LNCaP clone FGC (cell line): ENCODE results near the gene STIM1.

Source experiments
- DNase-seq: peaks from one replicate; pipeline ENCODE4 v3.0.0-alpha.2; 2011; ENCODE audit warnings: low read depth
- H3K4me3 ChIP-seq: 2 replicates; pipeline ENCODE4 v1.5.1; 2011; ENCODE audit warnings: mild to moderate bottlenecking, low read depth, low read length, control low read depth
- TF ChIP-seq, protein P1 (sequence below): IDR thresholded peaks from 2 replicates; pipeline ENCODE4 v1.5.1; 2012; ENCODE audit warnings: mild to moderate bottlenecking; ENCODE audit not compliant: control insufficient read depth, insufficient read depth; ENCODE audit errors: extremely low read depth

Gene STIM1

GRCh38 chr11:4085575-4085974 lies 230.1 kb downstream of the STIM1 start:
- no peak for DNase-seq
- H3K4me3 ChIP-seq: no peak overlapping the region
- TF ChIP-seq, protein P1, sequence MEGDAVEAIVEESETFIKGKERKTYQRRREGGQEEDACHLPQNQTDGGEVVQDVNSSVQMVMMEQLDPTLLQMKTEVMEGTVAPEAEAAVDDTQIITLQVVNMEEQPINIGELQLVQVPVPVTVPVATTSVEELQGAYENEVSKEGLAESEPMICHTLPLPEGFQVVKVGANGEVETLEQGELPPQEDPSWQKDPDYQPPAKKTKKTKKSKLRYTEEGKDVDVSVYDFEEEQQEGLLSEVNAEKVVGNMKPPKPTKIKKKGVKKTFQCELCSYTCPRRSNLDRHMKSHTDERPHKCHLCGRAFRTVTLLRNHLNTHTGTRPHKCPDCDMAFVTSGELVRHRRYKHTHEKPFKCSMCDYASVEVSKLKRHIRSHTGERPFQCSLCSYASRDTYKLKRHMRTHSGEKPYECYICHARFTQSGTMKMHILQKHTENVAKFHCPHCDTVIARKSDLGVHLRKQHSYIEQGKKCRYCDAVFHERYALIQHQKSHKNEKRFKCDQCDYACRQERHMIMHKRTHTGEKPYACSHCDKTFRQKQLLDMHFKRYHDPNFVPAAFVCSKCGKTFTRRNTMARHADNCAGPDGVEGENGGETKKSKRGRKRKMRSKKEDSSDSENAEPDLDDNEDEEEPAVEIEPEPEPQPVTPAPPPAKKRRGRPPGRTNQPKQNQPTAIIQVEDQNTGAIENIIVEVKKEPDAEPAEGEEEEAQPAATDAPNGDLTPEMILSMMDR: no peak

DNA sequence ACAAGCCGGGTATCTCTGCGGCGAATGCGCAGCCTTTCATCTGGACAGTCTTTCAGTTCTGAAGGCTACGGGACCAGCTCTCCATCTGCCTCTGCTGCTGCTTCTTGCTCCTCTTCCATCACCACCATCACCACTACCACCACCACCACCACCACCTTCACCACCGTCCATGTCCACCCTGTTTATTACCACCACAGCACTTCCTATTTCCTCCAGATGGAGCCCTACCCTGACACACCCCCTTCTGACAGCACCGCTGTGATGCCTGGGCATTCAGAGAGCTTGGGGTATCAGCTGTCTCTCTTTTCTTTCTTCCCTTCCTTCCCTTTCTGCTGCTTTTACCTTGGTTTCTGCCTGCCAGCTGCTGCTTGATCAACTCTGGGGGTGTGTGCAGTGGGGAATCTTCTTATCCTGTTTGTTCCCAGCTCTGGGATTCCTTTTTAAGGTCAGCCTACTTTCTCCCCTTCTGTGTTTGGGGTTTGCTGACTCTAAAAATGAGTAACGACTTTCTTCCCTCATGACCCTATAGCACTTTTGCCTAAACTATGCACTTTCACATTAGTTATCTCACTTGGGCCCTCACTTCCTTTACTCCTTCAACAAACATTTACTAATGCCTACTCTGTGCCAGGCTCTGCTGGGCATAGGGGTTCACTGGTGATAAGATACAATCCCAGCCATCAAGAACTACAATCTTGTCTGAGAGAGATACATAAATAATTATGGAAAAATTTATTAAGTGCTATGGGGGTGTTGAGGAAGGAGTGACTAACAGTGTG lies 231.3 kb downstream of the STIM1 start:
- no peak for DNase-seq
- no peak overlapping the region for H3K4me3 ChIP-seq
- TF ChIP-seq, protein P1: no peak

GRCh38 chr11:4087551-4087950 lies 232.1 kb downstream of the STIM1 start:
- H3K4me3 ChIP-seq: no peak overlapping the region
- TF ChIP-seq, protein P1: no peak
- no peak for DNase-seq

DNA sequence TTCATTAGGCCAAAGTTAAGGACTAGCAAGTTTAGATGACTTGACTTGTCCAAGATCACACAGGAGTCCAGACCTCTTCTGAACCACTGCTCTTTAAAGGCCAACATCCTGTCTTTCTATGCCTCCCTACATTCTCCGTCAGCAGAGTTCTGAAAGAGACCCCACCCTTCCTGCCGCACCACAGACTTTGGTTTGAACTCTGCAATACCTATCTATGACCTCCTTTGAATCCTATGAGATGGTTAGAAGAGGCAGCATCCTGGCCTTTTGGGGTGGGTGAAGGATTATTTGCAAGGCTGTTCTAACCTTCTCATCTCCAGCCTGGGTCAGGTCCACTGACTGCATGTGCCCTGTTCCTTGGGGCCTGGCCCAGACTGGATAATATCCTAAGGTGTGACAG lies 234.8 kb downstream of the STIM1 start:
- DNase-seq: no peak
- no peak overlapping the region for H3K4me3 ChIP-seq
- TF ChIP-seq, protein P1: no peak

DNA sequence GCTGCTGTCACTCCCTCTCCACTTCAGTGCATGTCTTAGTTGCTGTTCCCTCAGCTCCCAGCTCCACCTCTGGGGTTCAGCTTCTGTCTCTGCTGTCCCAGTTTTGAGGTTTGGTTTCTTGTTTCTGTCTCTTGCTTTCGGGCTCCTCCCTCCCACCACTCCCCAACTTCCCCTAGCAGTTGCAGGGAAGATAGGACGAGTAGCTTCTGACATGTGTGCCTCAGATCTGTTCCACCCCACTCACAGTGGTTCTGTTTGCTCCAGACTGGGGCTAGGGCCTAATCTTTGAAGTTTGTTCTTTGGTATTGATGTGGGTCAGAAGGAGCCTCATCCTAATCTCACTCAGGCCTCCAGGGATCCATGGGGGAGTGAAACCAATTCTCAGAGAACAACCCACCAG lies 236.6 kb downstream of the STIM1 start:
- TF ChIP-seq, protein P1: no peak
- no peak overlapping the region for H3K4me3 ChIP-seq
- no peak for DNase-seq

- DNase-seq: no peak
- TF ChIP-seq, protein P1: no peak
- H3K4me3 ChIP-seq: peak overlapping the region; percentile 72
Measured at GRCh38 chr11:4093519-4094347, 238.3 kb downstream of the STIM1 start.
